ENCODE measurements around the gene AKT3. TPM values are rescaled to one million over a fixed set of nuclear protein-coding genes. Genes with fewer than 3 reads are reported as not detected.

Gene AKT3
- total and polyA plus RNA-seq, 2 of the 8 experiments (the other 6 are each of a cell fraction or from before 2014, with no cell fraction given) = 6.0 to 36.4 TPM

GRCh38 chr1:243550276-243550675, 299.8 kb downstream of the AKT3 start:
- ChIA-PET POLR2A (ENCODE audit: partially characterized antibody) (no interaction called here), CTCF (ENCODE audit: partially characterized antibody) (interaction anchor here (0.6 kb wide), 1 partner anchor 325 kb away, joined by 3 read pairs; no protein-coding TSS in a partner anchor)
- Histone ChIP-seq H3K4me2 (ENCODE audit: insufficient read depth in 1 of 2, low read depth in 2 of 2, low read length in 2 of 2) (no peak overlapping the region), H3K27ac (ENCODE audit: low read depth, low read length) (no peak overlapping the region), H3K36me3 (ENCODE audit: control insufficient read depth in 2 of 4, insufficient read depth in 4 of 4, low read length in 3 of 4) (no peaks in the 10 kb centered on the region), H4K91ac (replicated peaks; ENCODE audit: insufficient read length, low read length) (no peak overlapping the region), H2AFZ (ENCODE audit: low read length) (no peak overlapping the region), H3K4ac (replicated peaks; ENCODE audit: insufficient read length, low read depth, low read length) (no peak overlapping the region), H2BK5ac (ENCODE audit: low read depth, low read length) (no peak overlapping the region), H3K79me2 (ENCODE audit: control insufficient read depth in 1 of 2, insufficient read depth in 2 of 2, low read length in 2 of 2) (no peaks in the 10 kb centered on the region), H2BK20ac (ENCODE audit: low read length) (no peak overlapping the region), H3K79me1 (ENCODE audit: low read depth, low read length) (no peaks in the 10 kb centered on the region), H3K4me3 (ENCODE audit: extremely low read depth in 1 of 4, insufficient read depth in 2 of 4, low read depth in 3 of 4, low read length in 4 of 4) (no peak overlapping the region), H3K4me1 (replicated peaks in 1 of 4; ENCODE audit: control insufficient read depth in 3 of 4, insufficient read depth in 4 of 4, low read length in 3 of 4) (no peaks in the 10 kb centered on the region), H3K56ac (replicated peaks; ENCODE audit: insufficient read length, low read depth, low read length) (no peak overlapping the region), H3K9me3 (ENCODE audit: insufficient read depth in 2 of 2, low read depth in 1 of 2, low read length in 1 of 2) (no peaks in the 10 kb centered on the region), H3K9ac (replicated peaks in 1 of 4; ENCODE audit: extremely low read depth in 1 of 4, low read depth in 3 of 4, low read length in 3 of 4) (no peak overlapping the region), H4K20me1 (replicated peaks in 1 of 2; ENCODE audit: control insufficient read depth in 1 of 2, insufficient read depth in 2 of 2, low read length in 2 of 2) (no peaks in the 10 kb centered on the region), H2BK15ac (ENCODE audit: low read length) (no peak overlapping the region), H2BK12ac (ENCODE audit: low read depth, low read length) (no peak overlapping the region), H3K14ac (ENCODE audit: insufficient read length) (no peak overlapping the region), H4K8ac (ENCODE audit: extremely low read depth, insufficient read depth, low read length) (no peak overlapping the region), H4K5ac (ENCODE audit: insufficient read length, low read depth, low read length) (no peak overlapping the region), H3K18ac (ENCODE audit: extremely low read depth, low read length) (no peak overlapping the region), H3K23ac (ENCODE audit: insufficient read length) (no peak overlapping the region), H3K23me2 (ENCODE audit: low read depth, low read length) (no peaks in the 10 kb centered on the region), H2AK5ac (ENCODE audit: low read depth, low read length) (no peak overlapping the region), H2BK120ac (replicated peaks; ENCODE audit: low read depth, low read length) (no peak overlapping the region), H3K27me3 (replicated peaks in 1 of 4; ENCODE audit: control insufficient read depth in 3 of 4, extremely low read depth in 1 of 4, insufficient read depth in 3 of 4, low read length in 3 of 4) (no peaks in the 10 kb centered on the region)
- DNase-seq (ENCODE audit: low read depth in 1 of 2, low spot score in 2 of 2) (no peak), FAIRE-seq (no peak)
- no peak for TF ChIP-seq SUZ12 (IDR thresholded peaks at IDR 0.05; ENCODE audit: low read length)
- no peak for TF ChIP-seq TAF7 (optimal IDR thresholded peaks at IDR 0.05; ENCODE audit: borderline replicate concordance, low read depth, low read length)
- no peak for TF ChIP-seq CTBP2 (IDR thresholded peaks at IDR 0.05; ENCODE audit: borderline replicate concordance, insufficient read depth, insufficient read length, low read length)
- no peak for TF ChIP-seq EZH2 (IDR thresholded peaks at IDR 0.05; ENCODE audit: low read depth, low read length, severe bottlenecking)
- TF ChIP-seq SAP30 (IDR thresholded peaks at IDR 0.05; ENCODE audit: insufficient read depth, insufficient replicate concordance, low read length) = no peak
- no peak for TF ChIP-seq POLR2A (IDR thresholded peaks at IDR 0.05; ENCODE audit: control extremely low read depth in 1 of 2, low read depth in 2 of 2, low read length in 2 of 2)
- TF ChIP-seq CBX5 (IDR thresholded peaks at IDR 0.05; ENCODE audit: low read depth, low read length) = no peak
- no peak for TF ChIP-seq TBP (IDR thresholded peaks at IDR 0.05; ENCODE audit: low read depth, low read length)
- no peak for TF ChIP-seq CEBPB (IDR thresholded peaks at IDR 0.05; ENCODE audit: low read depth, low read length)
- no peak for TF ChIP-seq JUN (IDR thresholded peaks at IDR 0.05; ENCODE audit: low read depth, low read length)
- no peak for TF ChIP-seq RBBP5 (IDR thresholded peaks at IDR 0.05; ENCODE audit: borderline replicate concordance, low read depth, low read length)
- 95% methylated on average over 6 of the region's 6 CpGs; no CpG with 5 or more reads in 1 of the 2 experiments for WGBS, 2 experiments (ENCODE audit: extremely low coverage in 1 of 2, insufficient coverage in 1 of 2, insufficient read length in 1 of 2, insufficient replicate concordance in 2 of 2, low coverage in 1 of 2, low lambda C conversion rate in 2 of 2, missing lambda C conversion rate in 1 of 2)

All from H1 (cell line).